DMS79 treated with DMSO at 0.1 percent for 48 hours (cell line): Measurements from ENCODE around the gene AKAP13.

Source experiments
- DNase-seq: peaks from one replicate; lab custom pipeline; 2025; lab: John Stamatoyannopoulos, UW

The AKAP13 gene

GRCh38 chr15:85672332-85673084 lies 292.1 kb downstream of the AKAP13 start:
- DNase-seq, result no peak

DNA sequence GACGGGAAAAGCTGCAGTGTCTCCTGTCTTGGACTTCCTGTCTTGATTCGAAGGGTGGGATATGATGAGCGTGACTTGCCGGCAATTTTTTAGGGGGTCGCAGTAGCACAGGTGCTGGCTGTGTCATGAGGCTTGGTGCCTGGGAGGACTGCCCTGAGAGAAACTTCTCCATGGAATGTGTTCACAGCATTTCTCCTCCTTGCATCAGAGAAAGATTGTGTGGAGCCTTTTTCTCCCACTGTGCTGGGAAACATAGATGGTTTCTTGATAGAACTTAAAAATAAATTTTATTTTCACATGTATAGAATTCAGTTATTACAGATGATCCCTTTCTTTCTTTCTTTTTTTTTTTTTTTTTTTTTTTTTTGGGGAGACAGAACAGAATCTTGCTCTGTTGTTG lies 292.9 kb downstream of the AKAP13 start:
- no peak for DNase-seq

DNA sequence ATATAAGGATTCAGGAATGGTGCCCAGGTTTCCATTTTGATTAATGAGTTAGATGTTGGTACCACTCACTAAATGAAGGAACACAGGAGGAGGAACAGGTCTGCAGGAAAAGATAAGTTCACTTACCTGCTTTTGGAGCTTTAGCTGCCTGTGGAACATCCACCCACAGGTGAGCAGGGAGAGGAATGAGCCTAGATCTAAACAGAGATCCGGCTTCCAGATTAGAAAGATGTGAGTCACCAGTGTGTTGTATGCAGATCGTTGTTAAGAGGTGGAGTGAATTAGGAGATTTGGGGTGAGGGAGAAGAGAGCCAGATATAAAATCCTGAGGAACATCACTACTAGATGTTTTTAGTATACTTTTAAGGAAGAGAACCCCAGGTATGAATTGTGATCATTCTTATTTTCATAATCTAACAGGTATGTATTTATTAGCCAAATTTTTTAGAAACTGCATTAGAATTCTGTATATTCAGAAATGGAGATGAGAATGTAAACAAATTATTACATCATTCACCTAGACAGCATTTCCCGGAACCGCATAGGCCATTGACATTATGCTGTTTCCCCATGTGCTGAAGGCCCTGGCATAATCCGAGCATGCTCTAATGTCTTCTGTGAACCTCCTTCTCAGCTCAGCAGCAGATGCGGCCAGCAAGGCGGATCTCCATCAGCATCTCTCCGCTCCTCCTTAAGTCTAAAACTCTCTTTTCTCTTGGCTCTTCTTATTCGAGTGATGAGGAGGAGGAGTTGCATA lies 296.1 kb downstream of the AKAP13 start:
- DNase-seq, result no peak

- DNase-seq, result no peak
These were observed 298.8 kb downstream of the AKAP13 start for GRCh38 chr15:85679231-85679630.

- DNase-seq, result no peak
These were observed 301.0 kb downstream of the AKAP13 start for GRCh38 chr15:85681386-85681785.

DNA sequence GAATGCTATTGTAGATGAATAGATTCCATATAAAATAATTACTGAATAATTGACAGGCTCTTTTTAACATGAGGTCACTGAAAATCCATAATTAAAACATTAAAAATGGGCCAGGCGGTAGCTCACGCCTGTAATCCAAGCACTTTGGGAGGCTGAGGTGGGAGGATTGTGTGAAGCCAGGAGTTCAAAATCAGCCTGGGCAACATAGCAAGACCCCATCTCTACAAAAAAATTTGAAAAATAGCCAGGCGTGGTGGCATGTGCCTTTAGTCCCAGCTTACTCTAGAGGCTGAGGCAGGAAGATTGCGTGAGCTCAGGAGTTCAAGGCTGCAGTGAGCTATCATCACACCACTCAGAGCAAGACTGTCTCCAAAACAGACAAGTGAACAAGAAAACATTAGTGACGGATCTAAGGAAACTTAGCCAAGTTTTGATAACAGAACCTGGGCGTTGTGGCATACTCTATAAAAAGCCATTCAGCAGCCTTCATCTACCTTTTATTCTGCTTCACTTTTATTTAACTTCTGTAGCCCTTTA lies 303.8 kb downstream of the AKAP13 start:
- DNase-seq, result no peak

GRCh38 chr15:85685356-85685755 lies 305.0 kb downstream of the AKAP13 start:
- no peak for DNase-seq

GRCh38 chr15:85687329-85687728 lies 306.9 kb downstream of the AKAP13 start:
- DNase-seq, result no peak

DNA sequence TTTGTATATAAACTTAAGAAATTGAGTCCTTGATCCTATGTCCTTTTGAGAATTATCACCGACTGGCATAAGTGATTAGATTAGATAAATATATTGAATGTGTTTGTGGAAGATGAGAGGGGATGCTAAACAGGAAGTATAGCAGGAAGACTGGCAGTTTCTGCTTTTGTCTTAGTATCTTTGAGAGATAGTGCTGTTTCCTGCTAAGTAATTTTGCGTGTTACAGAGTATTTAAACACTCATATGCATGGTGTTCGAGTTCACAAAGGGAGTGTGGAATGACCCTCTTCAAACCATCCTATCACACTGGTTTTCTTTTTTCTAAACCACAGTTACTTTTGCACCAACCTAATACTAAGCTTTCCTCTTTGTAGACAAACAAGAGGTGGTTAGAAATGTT lies 308.3 kb downstream of the AKAP13 start:
- no peak for DNase-seq

DNA sequence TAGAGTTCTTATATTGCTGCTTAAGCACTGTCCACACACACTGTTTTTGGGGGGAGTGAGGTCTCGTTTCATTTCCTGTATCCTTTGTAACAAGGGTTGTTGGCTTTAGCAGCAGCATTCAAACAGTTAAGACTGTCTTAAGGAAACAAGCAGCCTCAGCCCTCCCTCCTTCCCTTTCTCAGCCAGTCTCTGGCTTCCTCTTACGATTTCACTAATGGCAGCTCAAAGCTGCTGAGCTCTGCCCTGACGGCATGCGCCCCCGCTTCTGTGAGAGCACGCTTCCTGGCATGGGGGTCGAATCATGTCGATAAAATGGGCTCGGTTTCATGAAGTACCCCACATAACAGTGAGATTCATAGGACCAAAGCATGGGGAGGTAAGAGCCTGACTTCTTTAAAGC lies 309.3 kb downstream of the AKAP13 start:
- no peak for DNase-seq

DNA sequence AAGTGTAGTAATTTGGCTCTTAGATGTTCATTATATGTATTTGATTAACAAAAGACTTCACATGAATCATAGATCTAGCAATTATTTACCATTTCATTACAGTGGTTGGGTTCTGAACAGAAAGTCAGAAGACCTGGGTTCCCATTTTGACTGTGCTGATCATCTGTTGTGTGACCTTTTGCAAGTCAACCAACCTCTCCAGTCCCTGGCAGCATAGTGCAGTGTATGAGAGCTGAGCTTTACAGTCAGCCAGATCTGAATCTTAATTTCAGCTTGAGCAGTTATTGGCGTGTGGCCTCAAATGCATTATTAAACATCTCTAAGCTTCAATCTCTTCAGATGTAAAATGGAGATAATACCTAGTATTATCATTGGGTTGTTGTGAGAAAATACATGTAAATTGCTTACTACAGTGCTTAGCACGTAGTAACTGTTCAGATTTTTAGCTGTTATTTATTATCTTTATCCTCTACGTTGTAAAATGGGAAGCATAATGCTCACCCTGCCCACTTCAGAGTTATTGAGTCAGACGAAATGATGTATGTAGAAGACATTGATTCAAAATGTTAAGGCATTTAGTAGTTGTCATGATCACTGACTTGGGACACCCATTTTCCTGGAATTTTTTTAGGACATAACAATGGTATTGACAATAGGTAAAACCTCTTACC lies 310.3 kb downstream of the AKAP13 start:
- no peak for DNase-seq

DNA sequence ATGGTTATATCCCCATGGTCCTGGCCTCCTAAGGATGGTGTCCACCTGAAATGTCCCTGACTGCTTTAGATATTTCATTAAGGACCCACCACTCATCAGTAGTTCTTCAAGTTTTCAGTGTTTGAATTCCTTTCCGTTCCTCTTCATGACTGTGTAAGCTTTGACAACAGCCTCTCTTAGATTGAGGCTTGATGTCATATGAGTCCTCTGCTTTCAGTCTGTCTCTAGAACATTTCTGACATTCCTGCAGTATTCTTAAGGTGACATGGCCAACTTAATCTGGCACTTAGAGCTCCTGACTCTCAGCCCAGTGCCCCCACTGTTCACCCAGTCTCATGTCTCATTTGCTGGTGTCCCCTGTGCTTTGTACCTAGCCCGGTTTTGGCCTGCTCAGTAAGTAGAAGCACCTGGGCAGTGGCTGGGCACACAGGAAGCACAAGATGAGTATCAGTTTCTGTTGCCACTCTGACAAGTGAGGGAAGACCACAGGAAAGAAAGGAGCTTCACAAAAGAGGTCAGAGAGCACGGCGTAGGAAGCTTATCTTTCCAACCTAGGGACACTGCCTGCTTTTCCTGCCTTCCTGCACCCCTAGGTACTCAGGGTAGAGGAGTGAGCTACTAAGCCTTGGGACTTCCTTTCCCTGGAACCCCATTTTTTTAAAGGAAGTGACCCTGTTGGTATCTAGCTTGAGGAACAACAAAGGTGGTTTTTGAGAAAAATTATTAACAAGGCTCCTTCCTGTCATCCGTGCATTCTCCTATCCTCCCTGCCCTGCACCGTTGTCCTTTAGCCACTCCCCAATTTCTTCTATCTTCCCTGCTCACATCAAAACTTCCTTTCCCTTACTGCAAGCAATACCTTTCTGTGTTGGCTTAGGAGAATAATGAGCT lies 311.2 kb downstream of the AKAP13 start:
- no peak for DNase-seq

GRCh38 chr15:85692321-85692720 lies 311.9 kb downstream of the AKAP13 start:
- no peak for DNase-seq

DNA sequence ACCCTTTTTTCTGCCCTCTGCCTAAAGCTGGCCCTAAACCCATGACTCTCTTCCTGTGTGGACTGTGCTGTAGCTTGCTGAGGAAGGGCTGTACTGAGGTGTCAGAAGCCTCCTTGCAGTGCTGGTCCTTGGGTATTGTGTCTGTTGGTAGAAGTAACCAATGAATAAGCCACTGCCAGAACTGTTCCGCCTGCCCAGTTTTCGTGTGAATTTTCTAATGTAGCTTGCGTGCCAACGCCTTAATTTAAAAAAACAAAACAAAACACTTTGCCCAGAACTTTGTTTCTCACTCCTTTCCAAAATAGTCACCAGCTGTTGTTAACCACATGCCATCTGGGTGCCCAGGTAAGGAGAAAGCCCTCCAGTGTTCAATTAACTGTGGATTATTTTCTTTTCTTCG lies 312.5 kb downstream of the AKAP13 start:
- DNase-seq, result no peak

- no peak for DNase-seq
These were observed 312.9 kb downstream of the AKAP13 start for GRCh38 chr15:85693277-85693676.

DNA sequence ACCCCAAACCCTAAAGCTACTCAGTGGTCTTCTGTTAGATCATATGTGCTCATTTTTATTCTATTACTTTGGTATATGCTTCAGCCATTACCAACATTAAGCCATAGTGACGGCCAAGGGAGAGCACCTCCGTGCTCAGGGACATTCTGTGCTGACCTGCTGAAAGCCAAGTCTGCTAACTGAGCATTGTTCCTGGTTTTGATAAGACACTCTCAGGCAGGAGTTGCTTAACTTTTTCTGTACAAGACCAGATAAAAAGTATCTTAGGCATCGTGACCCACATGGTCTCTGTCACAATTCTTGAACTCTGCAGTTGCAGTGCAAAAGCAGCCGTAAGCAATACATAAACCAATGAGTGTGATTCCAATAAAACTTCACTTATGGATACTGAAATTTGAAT lies 313.7 kb downstream of the AKAP13 start:
- DNase-seq, result no peak

- DNase-seq, result no peak
These were observed 320.4 kb downstream of the AKAP13 start for GRCh38 chr15:85700767-85701166.

- DNase-seq, result no peak
These were observed 322.1 kb downstream of the AKAP13 start for GRCh38 chr15:85702321-85703101.

GRCh38 chr15:85704066-85704465 lies 323.7 kb downstream of the AKAP13 start:
- no peak for DNase-seq

GRCh38 chr15:85704720-85705429 lies 324.5 kb downstream of the AKAP13 start:
- DNase-seq, result no peak
